GM18519 (cell line): ENCODE results near the gene CRB2.
"Not testable (repeated sequence)": the region's sequence is repeated elsewhere in the genome, so short reads cannot be mapped to it uniquely, and the experiment has no call there.

Experiments
- ATAC-seq: cut with Tn5 transposase; IDR thresholded peaks from one replicate; pipeline ENCODE4 v1.9.1; 2021; ENCODE audit warnings: mild to moderate bottlenecking, moderate library complexity; ENCODE audit not compliant: unreplicated experiment, low FRiP score

CRB2 gene

GRCh38 chr9:123398938-123399337 lies 42.9 kb downstream of the CRB2 start:
- ATAC-seq = not testable (repeated sequence)

- ATAC-seq = no peak
Observed at GRCh38 chr9:123399803-123400378, 43.9 kb downstream of the CRB2 start.

GRCh38 chr9:123400926-123401503 lies 45.0 kb downstream of the CRB2 start:
- ATAC-seq = no peak

GRCh38 chr9:123401879-123402513 lies 46.0 kb downstream of the CRB2 start:
- ATAC-seq = no peak

- no peak for ATAC-seq
Observed at GRCh38 chr9:123402981-123403509, 47.0 kb downstream of the CRB2 start.

GRCh38 chr9:123406016-123406415 lies 50.0 kb downstream of the CRB2 start:
- ATAC-seq = no peak

GRCh38 chr9:123406691-123407216 lies 50.8 kb downstream of the CRB2 start:
- no peak for ATAC-seq

- no peak for ATAC-seq
Observed at GRCh38 chr9:123407217-123407851, 51.3 kb downstream of the CRB2 start.

- no peak for ATAC-seq
Observed at GRCh38 chr9:123408313-123409262, 52.6 kb downstream of the CRB2 start.

- ATAC-seq = no peak
Observed at GRCh38 chr9:123410281-123410910, 54.4 kb downstream of the CRB2 start.

GRCh38 chr9:123411191-123411590 lies 55.2 kb downstream of the CRB2 start:
- ATAC-seq = no peak

- ATAC-seq = no peak
Observed at GRCh38 chr9:123411636-123412035, 55.6 kb downstream of the CRB2 start.

- ATAC-seq = no peak
Observed at GRCh38 chr9:123412171-123412820, 56.3 kb downstream of the CRB2 start.

GRCh38 chr9:123414204-123414603 lies 58.2 kb downstream of the CRB2 start:
- no peak for ATAC-seq

GRCh38 chr9:123414936-123415930 lies 59.2 kb downstream of the CRB2 start:
- no peak for ATAC-seq

GRCh38 chr9:123416176-123416575 lies 60.2 kb downstream of the CRB2 start:
- ATAC-seq = no peak

- ATAC-seq = no peak
Observed at GRCh38 chr9:123417289-123418051, 61.5 kb downstream of the CRB2 start.
